NCI-H82 (cell line): ENCODE data around the gene SPHK2.
"Not testable (repeated sequence)": the region's sequence is repeated elsewhere in the genome, so short reads cannot be mapped to it uniquely, and the experiment has no call there.

Experiments
- DNase-seq: peaks from one replicate; lab custom pipeline; 2025; lab: John Stamatoyannopoulos, UW

SPHK2 gene

DNA sequence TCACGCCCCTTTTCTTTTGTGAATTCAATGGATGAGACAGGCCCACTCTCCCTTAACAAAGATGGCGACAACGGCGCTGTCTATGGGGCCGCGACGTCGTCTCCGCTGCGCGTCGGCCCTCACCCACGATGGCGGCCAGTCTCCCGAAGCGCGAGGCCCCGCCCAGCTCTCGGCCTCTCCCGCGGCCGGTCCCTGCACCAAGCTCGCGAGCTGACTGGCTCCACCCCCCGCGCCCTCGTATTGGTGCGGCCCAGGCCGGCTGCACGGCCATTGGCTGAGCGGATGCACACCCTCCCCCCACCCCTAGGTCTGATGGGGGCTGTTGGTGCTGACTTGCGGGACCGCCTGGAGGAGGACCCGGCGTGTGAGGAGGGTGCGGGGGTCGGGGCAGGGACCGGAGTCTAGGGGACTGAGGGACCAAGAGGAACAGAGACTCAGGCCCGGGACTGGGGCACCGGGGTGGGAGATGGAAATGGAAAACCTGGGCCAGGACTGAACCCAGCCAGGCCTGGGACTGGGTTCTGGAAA, 4.8 kb downstream of the SPHK2 start:
- DNase-seq = peak; percentile 99

DNA sequence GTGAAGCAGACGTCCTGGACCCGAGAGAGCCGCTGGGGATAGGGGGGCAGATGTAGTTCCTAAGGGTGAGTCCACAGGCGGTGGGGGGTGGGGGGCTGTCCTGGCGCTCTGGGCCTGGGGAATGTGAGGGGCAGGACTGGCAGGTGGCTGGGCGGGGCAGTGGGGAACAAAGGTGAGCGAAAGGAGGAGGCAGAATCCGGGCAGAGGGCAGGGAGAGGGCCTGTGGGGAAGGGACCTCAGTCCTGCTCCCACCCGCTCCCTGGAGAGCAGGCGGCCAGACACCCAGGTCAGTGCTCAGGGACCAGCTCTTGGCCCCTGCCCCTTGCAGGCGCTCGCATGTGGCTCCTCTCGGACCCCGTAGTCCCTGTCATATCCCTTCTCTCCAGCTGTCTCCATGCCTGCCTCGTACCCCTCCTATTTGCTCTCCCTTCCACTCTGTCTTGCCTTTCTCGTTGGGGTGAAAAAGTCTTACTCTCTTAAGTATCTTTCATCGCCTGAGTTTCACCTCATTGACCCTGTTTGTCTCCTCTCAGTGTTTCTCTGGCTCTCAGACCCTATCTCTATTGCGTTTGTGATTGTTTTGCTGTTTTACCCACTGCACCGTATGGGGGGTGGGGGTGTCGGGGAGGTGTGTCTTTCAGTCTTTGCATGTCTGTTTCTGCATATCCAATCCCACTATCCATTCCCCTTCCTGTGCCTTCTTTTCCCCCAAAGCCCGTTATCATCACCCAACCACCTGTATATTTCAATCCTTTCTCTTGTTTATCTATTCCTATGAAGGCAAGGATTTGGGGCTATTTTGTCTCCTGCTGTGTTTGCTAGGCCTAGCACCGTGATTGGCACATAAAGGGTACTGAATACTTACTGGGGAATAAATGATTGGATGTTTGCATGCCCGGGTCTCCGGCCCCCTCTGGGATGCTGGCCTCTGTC, 5.8 kb downstream of the SPHK2 start:
- peak; percentile 44 for DNase-seq

DNA sequence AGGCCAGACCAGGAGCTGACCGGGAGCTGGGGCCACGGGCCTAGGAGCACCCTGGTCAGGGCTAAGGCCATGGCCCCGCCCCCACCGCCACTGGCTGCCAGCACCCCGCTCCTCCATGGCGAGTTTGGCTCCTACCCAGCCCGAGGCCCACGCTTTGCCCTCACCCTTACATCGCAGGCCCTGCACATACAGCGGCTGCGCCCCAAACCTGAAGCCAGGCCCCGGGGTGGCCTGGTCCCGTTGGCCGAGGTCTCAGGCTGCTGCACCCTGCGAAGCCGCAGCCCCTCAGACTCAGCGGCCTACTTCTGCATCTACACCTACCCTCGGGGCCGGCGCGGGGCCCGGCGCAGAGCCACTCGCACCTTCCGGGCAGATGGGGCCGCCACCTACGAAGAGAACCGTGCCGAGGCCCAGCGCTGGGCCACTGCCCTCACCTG, 6.6 kb downstream of the SPHK2 start:
- no peak for DNase-seq

DNA sequence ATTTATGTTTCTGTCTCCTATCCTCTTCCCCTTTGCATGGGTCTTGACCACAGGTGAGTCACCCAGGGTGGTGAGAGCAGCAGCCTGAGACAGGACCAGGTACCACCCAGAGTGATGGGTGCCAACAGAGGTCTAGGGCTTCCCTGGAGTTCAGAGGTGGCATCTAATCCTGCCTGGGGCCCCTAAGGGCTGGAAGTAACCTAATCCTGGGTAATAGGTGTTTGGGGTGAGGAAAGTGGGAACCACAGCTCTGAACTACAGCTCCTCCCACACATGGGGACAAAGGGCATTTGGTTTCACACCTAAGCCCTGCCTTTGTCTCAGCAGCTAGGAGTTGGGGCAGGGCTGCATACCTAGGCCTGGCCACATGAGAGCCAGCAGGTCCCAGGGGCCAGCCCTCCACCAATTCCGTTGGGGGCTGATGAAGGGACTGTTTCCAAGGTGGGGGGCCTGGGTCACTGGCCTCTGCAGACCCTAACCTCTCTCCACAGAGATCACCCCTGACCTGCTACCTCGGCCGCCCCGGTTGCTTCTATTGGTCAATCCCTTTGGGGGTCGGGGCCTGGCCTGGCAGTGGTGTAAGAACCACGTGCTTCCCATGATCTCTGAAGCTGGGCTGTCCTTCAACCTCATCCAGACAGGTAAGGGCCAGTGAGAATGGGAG, 8.0 kb downstream of the SPHK2 start:
- DNase-seq = no peak

DNA sequence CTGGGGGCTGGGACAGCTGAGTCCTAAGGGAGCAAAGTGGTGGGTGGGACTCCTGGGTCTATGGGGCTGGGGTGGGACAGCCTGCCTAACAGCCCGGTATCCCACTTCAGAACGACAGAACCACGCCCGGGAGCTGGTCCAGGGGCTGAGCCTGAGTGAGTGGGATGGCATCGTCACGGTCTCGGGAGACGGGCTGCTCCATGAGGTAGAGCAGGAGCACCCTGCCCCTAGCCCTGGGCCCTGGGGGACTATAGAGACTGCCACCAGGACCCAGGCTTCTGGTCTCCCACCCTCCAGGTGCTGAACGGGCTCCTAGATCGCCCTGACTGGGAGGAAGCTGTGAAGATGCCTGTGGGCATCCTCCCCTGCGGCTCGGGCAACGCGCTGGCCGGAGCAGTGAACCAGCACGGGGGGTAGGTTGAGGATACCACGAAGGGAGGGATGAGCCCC, 8.6 kb downstream of the SPHK2 start:
- DNase-seq = no peak

DNA sequence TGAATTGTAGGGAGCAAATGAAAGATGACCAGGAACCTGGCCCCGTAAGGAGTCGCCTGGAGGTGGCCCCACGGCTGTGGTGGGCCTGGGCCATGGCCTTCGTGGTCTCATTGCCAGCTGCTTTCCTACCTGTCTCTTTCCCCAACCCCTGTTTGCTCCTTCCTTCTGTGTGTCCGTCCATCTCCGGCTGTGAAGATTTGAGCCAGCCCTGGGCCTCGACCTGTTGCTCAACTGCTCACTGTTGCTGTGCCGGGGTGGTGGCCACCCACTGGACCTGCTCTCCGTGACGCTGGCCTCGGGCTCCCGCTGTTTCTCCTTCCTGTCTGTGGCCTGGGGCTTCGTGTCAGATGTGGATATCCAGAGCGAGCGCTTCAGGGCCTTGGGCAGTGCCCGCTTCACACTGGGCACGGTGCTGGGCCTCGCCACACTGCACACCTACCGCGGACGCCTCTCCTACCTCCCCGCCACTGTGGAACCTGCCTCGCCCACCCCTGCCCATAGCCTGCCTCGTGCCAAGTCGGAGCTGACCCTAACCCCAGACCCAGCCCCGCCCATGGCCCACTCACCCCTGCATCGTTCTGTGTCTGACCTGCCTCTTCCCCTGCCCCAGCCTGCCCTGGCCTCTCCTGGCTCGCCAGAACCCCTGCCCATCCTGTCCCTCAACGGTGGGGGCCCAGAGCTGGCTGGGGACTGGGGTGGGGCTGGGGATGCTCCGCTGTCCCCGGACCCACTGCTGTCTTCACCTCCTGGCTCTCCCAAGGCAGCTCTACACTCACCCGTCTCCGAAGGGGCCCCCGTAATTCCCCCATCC, 9.4 kb downstream of the SPHK2 start:
- DNase-seq = no peak

DNA sequence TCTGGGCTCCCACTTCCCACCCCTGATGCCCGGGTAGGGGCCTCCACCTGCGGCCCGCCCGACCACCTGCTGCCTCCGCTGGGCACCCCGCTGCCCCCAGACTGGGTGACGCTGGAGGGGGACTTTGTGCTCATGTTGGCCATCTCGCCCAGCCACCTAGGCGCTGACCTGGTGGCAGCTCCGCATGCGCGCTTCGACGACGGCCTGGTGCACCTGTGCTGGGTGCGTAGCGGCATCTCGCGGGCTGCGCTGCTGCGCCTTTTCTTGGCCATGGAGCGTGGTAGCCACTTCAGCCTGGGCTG, 9.9 kb downstream of the SPHK2 start:
- no peak for DNase-seq

DNA sequence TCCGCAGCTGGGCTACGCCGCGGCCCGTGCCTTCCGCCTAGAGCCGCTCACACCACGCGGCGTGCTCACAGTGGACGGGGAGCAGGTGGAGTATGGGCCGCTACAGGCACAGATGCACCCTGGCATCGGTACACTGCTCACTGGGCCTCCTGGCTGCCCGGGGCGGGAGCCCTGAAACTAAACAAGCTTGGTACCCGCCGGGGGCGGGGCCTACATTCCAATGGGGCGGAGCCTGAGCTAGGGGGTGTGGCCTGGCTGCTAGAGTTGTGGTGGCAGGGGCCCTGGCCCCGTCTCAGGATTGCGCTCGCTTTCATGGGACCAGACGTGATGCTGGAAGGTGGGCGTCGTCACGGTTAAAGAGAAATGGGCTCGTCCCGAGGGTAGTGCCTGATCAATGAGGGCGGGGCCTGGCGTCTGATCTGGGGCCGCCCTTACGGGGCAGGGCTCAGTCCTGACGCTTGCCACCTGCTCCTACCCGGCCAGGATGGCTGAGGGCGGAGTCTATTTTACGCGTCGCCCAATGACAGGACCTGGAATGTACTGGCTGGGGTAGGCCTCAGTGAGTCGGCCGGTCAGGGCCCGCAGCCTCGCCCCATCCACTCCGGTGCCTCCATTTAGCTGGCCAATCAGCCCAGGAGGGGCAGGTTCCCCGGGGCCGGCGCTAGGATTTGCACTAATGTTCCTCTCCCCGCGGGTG, 10.4 kb downstream of the SPHK2 start:
- peak; percentile 85 for DNase-seq

DNA sequence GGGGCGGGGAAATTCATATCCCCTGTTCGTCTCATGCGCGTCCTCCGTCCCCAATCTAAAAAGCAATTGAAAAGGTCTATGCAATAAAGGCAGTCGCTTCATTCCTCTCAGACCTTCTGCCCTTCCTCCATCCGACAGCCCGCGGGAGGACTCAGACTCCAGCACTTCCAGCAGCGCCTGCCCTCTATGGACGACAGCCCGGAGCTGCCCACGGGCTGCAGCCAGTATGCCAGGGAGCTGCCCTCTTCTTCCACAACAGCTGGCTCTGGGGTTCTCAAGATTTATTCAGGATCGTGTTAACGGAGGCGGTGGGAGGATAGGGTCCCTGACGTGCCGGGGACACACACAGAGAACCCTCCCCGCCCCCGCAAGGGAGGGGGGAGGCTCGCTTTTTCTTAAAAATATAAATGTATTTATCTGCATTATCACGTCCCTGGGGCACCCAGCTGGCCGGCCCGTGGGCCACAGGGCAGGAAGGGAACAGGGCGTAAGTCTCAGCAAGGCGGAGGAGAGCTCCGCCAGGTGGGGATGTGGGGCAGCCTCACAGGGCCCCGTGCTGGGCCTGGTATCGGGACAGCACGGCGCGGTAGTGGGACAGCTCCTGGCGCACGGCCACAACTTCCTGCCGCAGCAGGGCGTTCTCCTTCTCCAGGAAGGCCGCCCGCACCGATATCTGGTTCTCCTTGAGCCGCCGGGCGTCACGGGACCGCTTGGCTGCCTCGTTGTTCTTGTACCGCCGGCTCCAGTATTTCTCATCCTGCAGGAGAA, 11.2 kb downstream of the SPHK2 start:
- no peak for DNase-seq

DNA sequence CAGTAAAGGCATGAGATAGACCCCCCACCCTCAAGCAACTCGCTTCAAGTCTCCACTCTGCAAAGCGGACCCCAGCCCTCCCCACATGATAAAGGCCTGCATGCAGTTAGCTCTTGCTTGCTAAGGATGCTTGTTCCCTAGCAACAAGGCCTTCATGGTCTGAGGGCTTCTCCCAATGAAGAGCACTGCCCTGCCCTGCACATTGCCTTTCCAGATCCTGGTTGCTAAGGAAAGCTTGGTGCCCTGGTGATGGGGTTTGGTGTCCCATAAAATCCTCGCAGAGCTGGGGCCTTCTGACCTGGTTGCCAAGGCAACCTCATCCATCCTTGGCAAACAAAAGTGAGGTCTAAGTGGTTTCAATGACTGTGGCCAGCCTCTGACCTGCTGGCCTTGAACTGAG, 11.9 kb downstream of the SPHK2 start:
- DNase-seq = no peak

DNA sequence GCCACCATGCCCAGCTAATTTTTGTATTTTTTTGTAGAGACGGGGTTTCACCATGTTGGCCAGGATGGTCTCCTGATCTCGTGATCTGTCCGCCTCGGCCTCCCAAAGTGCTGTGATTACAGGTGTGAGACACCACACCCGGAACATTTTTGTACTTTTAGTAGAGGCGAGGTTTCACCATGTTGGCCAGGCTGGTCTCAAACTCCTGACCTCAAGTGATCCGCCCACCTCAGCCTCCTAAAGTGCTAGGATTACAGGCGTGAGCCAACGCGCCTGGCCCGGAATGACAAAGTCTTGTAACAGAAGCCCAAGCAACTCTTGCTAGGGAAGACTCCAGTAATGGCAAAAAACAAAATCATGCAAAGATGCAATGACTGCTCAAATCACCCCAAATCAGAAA, 13.0 kb downstream of the SPHK2 start:
- DNase-seq = not testable (repeated sequence)

DNA sequence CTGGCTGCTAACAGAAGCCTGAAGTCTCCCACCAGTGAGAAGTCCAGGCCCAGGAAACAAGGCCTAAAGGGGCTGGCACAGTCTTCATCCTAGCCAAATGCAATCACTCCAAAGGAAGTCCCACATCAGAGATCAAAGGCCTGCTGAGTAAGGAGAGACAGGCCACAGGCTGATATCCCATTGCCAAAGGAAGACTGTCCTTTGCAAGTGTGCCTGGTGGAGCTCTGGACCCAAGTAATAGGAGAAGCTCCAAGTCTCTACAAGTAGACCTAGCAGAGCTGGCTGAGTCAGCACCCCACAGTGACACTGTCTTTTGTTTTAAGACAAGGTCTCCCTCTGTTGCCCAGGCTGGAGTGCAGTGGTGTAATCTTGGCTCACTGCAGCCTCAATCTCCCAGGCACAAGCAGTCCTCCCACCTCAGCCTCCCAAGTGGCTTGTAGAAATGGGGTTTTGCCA, 13.4 kb downstream of the SPHK2 start:
- DNase-seq = no peak

DNA sequence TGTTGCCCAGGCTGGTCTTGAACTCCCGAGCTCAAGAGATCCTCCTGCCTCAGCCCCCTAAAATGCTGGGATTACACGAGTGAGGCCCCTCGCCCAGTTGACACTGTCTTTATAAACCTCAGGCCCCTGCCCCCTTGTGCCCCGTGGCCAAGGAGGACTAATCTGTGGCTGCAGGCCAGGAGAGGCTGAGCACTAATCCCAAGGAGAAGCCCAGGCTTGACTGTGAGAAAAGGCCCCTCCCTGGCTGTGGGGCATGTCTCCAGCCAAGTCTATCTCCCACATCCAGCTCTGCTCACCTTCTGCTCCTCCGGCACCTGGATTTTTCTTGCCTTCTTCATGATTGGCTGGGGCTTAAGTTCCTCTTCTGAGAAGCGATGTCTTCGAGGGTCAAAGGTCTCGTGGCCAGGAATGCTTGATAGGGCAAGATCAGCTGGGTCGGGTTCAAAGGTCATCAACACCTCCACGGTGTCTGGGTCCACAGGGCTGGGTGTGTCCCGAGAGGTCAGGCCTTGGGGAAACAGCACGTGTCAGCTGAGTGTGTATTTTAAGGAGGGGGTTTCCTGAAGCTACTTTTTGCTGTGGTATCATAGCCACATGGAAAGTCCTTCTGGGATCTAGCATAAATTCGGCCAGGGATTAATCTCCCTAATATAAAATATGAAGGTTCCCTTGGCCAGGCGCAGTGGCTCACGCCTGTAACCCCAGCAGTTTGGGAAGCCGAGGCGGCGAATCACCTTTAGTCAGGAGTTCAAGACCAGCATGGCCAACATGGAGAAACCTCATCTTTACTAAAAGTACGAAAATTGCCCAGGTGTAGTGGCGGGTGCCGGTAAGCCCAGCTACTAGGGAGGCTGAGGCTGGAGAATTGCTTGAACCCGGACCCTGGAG, 14.1 kb downstream of the SPHK2 start:
- peak; percentile 84 for DNase-seq

DNA sequence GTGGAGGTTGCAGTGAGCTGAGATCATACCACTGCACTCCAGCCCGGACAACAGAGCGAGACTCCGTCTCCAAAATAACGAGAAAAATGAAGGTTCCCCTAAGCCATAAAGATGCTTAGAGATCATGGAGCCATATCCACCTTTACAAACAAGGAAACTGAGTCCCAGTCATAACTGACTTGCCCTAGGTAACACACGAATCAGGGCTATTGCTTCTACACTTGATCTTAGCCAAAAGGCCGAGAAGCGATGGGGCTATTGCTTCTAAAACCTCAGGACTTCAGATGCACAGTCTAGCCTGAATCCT, 14.7 kb downstream of the SPHK2 start:
- no peak for DNase-seq

DNA sequence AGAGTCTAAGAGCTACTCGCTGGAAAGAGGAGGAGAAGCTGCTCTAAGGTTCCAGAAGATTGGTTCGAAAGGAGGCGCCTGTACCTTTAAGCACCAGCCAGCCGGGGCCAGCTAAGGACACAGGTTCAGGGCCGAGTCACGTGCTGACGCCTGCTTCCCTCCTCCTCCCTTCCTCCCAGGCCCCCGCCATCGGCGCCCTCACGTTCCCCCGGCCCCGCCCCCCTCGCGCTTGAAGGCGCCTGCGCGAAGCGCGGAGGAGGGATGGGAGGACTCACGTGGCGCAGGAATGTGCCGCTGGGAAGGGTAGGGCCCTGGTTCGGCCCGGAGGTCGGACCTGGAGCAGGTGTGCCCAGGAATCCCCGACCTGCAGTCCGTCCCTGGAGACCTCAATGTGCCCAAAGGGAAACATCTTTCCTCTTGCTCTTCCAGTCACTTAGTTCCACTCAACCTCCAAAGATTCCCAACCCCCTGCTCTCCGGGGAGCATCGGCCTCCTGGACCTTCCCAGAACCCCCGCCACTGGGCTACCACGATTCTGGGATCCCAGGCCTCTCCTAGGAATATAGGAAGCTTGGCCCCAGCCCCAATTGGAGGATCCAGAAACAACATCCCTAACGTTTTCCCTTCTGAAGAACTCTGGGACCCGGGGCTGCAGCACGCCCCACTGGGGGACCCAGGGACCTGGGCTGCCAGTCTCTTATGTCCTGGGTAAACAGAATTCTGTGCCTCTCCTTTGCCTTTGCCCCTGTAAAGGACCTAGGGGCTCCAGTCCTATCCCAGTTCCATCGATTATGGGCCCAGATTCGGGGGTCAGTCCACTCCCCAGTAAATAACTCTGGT, 15.3 kb downstream of the SPHK2 start:
- peak; percentile 99 for DNase-seq

DNA sequence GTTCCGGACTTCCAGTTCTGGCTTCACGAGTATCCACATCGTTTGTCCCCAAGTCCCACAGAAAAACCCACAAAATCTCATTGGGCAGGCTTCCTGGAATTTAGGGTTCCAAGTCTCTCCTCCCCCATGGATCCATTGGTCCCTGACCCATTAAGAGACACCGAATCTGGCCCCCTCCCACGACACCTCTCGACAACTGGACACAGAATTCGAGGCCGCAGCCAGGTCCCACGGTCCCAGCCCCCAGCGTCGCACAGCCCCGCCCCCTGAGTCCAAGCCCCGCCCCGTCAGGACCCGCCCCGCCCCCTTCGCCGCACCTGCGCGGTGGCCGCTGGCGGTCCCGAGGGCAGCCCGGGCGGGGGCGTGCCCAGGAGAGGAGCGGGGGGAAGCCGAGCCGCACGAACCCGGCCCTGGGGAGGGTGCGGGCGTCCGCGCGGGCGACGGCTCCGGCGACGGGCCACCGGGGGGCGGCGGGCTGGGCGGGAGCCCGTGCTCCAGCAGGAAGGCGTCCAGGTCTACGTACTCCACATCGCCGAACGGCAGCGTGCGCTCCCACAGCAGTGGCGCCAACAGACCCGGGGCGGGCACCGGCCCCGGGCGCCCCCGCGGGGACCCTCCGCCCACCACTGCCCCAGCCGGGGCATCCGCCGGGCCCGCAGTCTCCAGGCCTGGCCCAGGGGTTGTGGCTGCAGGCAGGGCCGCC, 16.1 kb downstream of the SPHK2 start:
- peak; percentile 82 for DNase-seq

DNA sequence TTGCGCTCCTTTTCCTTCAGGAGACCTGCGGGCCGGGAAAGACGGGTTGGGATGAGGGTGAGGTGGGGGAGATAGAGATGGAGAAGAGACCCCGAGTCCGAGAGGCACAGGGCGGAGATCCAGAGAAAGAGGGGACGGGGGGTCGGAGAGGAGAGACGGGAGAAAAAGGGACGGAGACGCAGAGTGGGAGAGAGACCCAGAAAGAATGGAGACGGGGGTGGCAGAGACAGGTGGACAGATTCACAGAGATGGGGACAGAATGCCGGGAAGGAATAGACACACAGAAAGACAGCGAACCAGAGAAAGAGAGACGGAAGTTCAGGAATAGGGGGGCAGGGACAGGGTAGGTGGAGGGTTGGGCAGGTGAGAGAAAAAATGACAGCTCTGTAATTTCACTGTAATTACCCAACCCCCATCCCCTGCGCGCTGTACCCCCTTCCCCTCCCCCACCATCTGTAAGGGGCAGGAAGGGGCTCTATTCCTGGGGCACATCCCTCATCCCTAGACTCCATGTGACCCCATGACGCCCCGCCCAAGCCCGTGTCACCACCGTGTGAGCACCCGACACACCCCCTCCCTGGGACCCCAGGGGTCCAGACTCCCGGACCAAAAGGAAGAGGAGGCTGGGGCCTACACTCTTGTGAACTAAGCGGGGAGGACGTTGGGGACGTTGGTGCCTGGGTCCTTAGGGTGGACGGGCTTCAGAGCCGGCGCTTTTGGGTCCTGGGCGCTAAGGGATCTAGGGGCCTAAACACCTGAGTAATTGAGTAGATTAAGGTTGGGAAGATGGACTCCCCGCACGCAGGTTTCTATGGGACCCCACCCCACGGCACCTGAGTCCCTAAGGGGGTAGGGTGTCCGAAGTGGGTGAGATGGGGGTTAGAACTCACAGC, 16.9 kb downstream of the SPHK2 start:
- peak; percentile 51 for DNase-seq
